GM23338 (cell line): ENCODE measurements around the gene C14orf132. TPM values are rescaled to one million over a fixed set of nuclear protein-coding genes. Genes with fewer than 3 reads are reported as not detected.

Source experiments
- ATAC-seq: fragments of 200-7000 bp; cut with Tn5 transposase; 3 replicates; pipeline ENCODE4 v1.9.1; 2020
- DNase-seq: peaks from one replicate; pipeline ENCODE4 v3.0.0-alpha.2; 2015; ENCODE audit warnings: low spot score
- H2AFZ ChIP-seq: fragments of 200-600 bp; sonication (generic); 2 replicates; pipeline ENCODE4 v1.8.0; 2016; ENCODE audit warnings: antibody characterized with exemption, mild to moderate bottlenecking, moderate library complexity
- H3F3A ChIP-seq: fragments of 200-600 bp; sonication (generic); replicated peaks from 2 replicates; pipeline ENCODE4 v1.8.0; 2017; ENCODE audit warnings: antibody characterized with exemption, mixed run types, low read depth
- H3K27ac ChIP-seq: fragments of 200-600 bp; sonication (generic); 2 replicates; pipeline ENCODE4 v1.6.1; 2016; ENCODE audit warnings: low read depth
- H3K27me3 ChIP-seq: fragments of 200-600 bp; sonication (generic); 2 replicates; pipeline ENCODE4 v1.8.0; 2016; ENCODE audit warnings: mild to moderate bottlenecking, mixed run types, moderate library complexity; ENCODE audit not compliant: insufficient read depth
- H3K36me3 ChIP-seq: fragments of 200-600 bp; sonication (generic); 2 replicates; pipeline ENCODE4 v1.8.0; 2016; ENCODE audit warnings: mild to moderate bottlenecking; ENCODE audit not compliant: insufficient read depth
- H3K4me1 ChIP-seq: fragments of 200-600 bp; sonication (generic); 2 replicates; pipeline ENCODE4 v1.8.0; 2016; ENCODE audit warnings: mild to moderate bottlenecking, moderate library complexity; ENCODE audit not compliant: insufficient read depth
- H3K4me2 ChIP-seq: fragments of 200-600 bp; sonication (generic); 2 replicates; pipeline ENCODE4 v1.7.1; 2017; ENCODE audit warnings: mixed run types
- H3K4me3 ChIP-seq: fragments of 200-600 bp; sonication (generic); 2 replicates; pipeline ENCODE4 v1.6.1; 2016; ENCODE audit warnings: mixed run types
- H3K79me2 ChIP-seq: fragments of 200-600 bp; sonication (generic); replicated peaks from 2 replicates; pipeline ENCODE4 v1.8.0; 2017; ENCODE audit warnings: mild to moderate bottlenecking; ENCODE audit not compliant: insufficient read depth
- H3K9me2 ChIP-seq: fragments of 200-600 bp; sonication (generic); 2 replicates; pipeline ENCODE4 v1.8.0; 2017; ENCODE audit not compliant: insufficient read depth
- H4K20me1 ChIP-seq: fragments of 200-600 bp; sonication (generic); replicated peaks from 2 replicates; pipeline ENCODE4 v1.8.0; 2017; ENCODE audit warnings: mild to moderate bottlenecking; ENCODE audit not compliant: insufficient read depth
- H3K27ac Mint-ChIP-seq: 2 replicates; pipeline ENCODE4 v1.8.0; 2020; ENCODE audit warnings: inconsistent platforms, mild to moderate bottlenecking, moderate library complexity, mixed read lengths
- H3K27me3 Mint-ChIP-seq: 3 replicates; pipeline ENCODE4 v1.8.0; 2022; ENCODE audit warnings: low read depth, mild to moderate bottlenecking, moderate library complexity, mixed read lengths, inconsistent platforms; ENCODE audit not compliant: insufficient read depth, poor library complexity
- H3K36me3 Mint-ChIP-seq: 3 replicates; pipeline ENCODE4 v1.8.0; 2021; ENCODE audit warnings: low read depth, mild to moderate bottlenecking, inconsistent platforms, moderate library complexity, mixed read lengths
- H3K4me1 Mint-ChIP-seq: 3 replicates; pipeline ENCODE4 v1.8.0; 2020; ENCODE audit warnings: mild to moderate bottlenecking, inconsistent platforms, mixed read lengths
- H3K4me3 Mint-ChIP-seq: 3 replicates; pipeline ENCODE4 v1.8.0; 2021; ENCODE audit warnings: moderate library complexity, mild to moderate bottlenecking, inconsistent platforms, mixed read lengths
- H3K9me3 Mint-ChIP-seq: 3 replicates; pipeline ENCODE4 v1.8.0; 2020; ENCODE audit warnings: moderate library complexity, mild to moderate bottlenecking, inconsistent platforms, mixed read lengths
- EZH2phosphoT487 ChIP-seq: fragments of 200-600 bp; sonication (generic); IDR thresholded peaks from one replicate; pipeline ENCODE4 v1.8.1; 2018; ENCODE audit warnings: antibody characterized with exemption; ENCODE audit not compliant: unreplicated experiment
- JUNB ChIP-seq: IDR thresholded peaks from one replicate; pipeline ENCODE4 v1.6.1; 2016; ENCODE audit warnings: antibody characterized with exemption; ENCODE audit not compliant: unreplicated experiment
- ZNF114 ChIP-seq: fragments of 250-450 bp; sonication (Bioruptor Pico); IDR thresholded peaks from 2 replicates; pipeline ENCODE4 v1.5.0; 2020; ENCODE audit warnings: mild to moderate bottlenecking, moderate library complexity
- polyA plus RNA-seq: library from polyadenylated mRNA; unstranded; fragments of >200 nt; fragmentation: Nextera tagmentation; extraction: Ambion mirVana; gene quantifications from 2 replicates; pipeline ENCODE4 v1.2.1, GENCODE V29; 2016
- total RNA-seq: library from RNA; depleted of rRNA; stranded (reverse); fragments of >200 nt; shearing (Covaris generic); gene quantifications from 2 replicates; pipeline ENCODE4 v1.2.3, GENCODE V29; 2014
- TF ChIP-seq, protein P1 (sequence below): fragments of 250-450 bp; sonication (Bioruptor Pico); IDR thresholded peaks from 2 replicates; pipeline ENCODE4 v1.5.0; 2020; ENCODE audit warnings: mild to moderate bottlenecking, moderate library complexity
- TF ChIP-seq, protein P2 (sequence below): IDR thresholded peaks from one replicate; pipeline ENCODE4 v1.6.1; 2018; ENCODE audit warnings: antibody characterized with exemption; ENCODE audit not compliant: unreplicated experiment
- TF ChIP-seq, protein P3 (sequence below): IDR thresholded peaks from 2 replicates; pipeline ENCODE4 v1.6.1; 2016; ENCODE audit warnings: antibody characterized with exemption

The C14orf132 gene
- total and polyA plus RNA-seq, 2 experiments from 2014 or later = 13.8 to 16.2 TPM

DNA sequence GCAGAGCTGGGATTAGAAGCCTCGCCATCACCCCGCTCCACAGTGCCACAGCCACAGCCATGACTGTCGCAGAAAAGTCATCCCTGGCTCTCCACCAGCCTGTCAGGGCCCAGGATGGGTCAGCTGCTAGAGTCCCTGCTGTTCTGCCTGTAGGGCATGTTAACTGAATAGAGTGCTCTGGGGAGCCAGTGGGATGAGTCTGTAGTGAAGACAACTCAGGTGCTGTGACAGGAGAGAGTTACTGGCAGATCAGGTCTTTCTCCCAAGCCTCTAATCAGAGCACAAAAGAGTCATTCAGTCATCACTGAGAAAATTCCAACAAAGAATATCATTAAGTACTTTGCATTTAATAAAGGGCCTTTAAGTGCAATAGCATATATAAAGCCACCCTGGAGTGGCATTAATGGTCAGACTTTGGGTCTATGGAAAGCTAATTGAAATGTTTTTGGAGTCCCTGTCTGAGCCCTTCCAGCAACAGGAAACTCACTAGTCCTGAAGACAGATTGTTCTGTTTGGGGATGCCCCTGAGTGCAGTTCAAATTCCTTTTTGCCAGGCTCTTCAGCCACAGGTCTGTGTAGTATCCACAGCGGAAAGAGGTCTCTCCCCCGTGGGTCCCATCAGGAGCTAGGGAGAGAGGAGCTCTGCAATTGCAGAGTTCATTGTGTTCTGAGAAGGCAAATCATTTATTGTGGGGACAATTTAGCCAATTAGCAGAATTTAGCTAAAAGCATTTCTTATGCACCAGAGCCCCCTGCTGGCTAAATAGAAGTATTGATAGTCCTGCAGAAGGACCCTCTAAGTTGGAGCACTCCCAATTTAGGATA is 45.2 kb upstream of the C14orf132 start (continued):
- TF ChIP-seq, protein P1, sequence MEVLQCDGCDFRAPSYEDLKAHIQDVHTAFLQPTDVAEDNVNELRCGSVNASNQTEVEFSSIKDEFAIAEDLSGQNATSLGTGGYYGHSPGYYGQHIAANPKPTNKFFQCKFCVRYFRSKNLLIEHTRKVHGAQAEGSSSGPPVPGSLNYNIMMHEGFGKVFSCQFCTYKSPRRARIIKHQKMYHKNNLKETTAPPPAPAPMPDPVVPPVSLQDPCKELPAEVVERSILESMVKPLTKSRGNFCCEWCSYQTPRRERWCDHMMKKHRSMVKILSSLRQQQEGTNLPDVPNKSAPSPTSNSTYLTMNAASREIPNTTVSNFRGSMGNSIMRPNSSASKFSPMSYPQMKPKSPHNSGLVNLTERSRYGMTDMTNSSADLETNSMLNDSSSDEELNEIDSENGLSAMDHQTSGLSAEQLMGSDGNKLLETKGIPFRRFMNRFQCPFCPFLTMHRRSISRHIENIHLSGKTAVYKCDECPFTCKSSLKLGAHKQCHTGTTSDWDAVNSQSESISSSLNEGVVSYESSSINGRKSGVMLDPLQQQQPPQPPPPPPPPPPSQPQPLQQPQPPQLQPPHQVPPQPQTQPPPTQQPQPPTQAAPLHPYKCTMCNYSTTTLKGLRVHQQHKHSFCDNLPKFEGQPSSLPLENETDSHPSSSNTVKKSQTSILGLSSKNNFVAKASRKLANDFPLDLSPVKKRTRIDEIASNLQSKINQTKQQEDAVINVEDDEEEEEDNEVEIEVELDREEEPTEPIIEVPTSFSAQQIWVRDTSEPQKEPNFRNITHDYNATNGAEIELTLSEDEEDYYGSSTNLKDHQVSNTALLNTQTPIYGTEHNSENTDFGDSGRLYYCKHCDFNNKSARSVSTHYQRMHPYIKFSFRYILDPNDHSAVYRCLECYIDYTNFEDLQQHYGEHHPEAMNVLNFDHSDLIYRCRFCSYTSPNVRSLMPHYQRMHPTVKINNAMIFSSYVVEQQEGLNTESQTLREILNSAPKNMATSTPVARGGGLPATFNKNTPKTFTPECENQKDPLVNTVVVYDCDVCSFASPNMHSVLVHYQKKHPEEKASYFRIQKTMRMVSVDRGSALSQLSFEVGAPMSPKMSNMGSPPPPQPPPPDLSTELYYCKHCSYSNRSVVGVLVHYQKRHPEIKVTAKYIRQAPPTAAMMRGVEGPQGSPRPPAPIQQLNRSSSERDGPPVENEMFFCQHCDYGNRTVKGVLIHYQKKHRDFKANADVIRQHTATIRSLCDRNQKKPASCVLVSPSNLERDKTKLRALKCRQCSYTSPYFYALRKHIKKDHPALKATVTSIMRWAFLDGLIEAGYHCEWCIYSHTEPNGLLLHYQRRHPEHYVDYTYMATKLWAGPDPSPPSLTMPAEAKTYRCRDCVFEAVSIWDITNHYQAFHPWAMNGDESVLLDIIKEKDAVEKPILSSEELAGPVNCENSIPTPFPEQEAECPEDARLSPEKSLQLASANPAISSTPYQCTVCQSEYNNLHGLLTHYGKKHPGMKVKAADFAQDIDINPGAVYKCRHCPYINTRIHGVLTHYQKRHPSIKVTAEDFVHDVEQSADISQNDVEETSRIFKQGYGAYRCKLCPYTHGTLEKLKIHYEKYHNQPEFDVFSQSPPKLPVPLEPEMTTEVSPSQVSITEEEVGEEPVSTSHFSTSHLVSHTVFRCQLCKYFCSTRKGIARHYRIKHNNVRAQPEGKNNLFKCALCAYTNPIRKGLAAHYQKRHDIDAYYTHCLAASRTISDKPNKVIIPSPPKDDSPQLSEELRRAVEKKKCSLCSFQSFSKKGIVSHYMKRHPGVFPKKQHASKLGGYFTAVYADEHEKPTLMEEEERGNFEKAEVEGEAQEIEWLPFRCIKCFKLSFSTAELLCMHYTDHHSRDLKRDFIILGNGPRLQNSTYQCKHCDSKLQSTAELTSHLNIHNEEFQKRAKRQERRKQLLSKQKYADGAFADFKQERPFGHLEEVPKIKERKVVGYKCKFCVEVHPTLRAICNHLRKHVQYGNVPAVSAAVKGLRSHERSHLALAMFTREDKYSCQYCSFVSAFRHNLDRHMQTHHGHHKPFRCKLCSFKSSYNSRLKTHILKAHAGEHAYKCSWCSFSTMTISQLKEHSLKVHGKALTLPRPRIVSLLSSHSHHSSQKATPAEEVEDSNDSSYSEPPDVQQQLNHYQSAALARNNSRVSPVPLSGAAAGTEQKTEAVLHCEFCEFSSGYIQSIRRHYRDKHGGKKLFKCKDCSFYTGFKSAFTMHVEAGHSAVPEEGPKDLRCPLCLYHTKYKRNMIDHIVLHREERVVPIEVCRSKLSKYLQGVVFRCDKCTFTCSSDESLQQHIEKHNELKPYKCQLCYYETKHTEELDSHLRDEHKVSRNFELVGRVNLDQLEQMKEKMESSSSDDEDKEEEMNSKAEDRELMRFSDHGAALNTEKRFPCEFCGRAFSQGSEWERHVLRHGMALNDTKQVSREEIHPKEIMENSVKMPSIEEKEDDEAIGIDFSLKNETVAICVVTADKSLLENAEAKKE (CRISPR knock-in tag) = peak; percentile 44; the same call in 1 of the 2 replicates

- Histone ChIP-seq H3K36me3 (peaks cover 8% of the 10 kb centered on the region), H4K20me1 (no peaks in the 10 kb centered on the region), H3K9me2 (peaks cover 4% of the 10 kb centered on the region; the same call in 1 of the 2 replicates), H3K4me2 (no peak overlapping the region), H3K4me1 (peaks cover 26% of the 10 kb centered on the region), H3K4me3 (no peak overlapping the region), H2AFZ (no peak overlapping the region), H3K79me2 (no peaks in the 10 kb centered on the region), H3K27me3 (no peaks in the 10 kb centered on the region), H3F3A (peaks cover 10% of the 10 kb centered on the region), H3K27ac (no peak overlapping the region)
- TF ChIP-seq EZH2phosphoT487 = no peak
- peaks cover 32% of the 10 kb centered on the region for H3K36me3 Mint-ChIP-seq
- peaks cover 11% of the 10 kb centered on the region for H3K27me3 Mint-ChIP-seq
- H3K9me3 Mint-ChIP-seq = peaks cover 32% of the 10 kb centered on the region
- peaks cover 19% of the 10 kb centered on the region for H3K4me1 Mint-ChIP-seq
- H3K27ac Mint-ChIP-seq = no peak overlapping the region
- no peak overlapping the region for H3K4me3 Mint-ChIP-seq
- no peak for DNase-seq
- ATAC-seq = no peak
These were observed 44.6 kb upstream of the C14orf132 start for GRCh38 chr14:95994593-95994928.

DNA sequence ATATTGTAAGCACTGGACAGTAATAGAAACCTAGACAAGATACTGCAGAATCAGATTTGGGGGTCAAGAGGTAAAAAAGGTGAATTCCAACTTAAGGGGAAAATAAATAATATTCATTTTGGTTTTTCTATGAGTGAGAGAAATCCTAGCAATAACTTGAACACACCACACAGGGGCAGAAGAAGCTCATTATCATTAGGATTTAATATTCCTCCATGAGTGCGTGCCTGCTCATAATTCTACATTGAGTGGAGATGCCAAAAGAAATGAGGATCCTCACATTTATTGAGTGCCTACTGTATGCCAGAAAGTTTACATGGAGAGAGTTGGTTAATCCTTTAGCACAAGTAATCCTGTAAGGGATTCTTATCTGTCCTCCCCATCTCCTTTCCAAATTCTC is 40.5 kb upstream of the C14orf132 start:
- Histone ChIP-seq H2AFZ (no peak overlapping the region), H3K27me3 (no peaks in the 10 kb centered on the region), H3K36me3 (no peaks in the 10 kb centered on the region), H3K4me2 (no peak overlapping the region), H3K4me3 (no peak overlapping the region), H3K9me2 (no peaks in the 10 kb centered on the region), H3K27ac (no peak overlapping the region), H3K4me1 (peaks cover 12% of the 10 kb centered on the region), H3F3A (0 out of 2 replicates have a peak, but pooled peaks cover 2% of the 10 kb centered on the region), H4K20me1 (no peaks in the 10 kb centered on the region), H3K79me2 (no peaks in the 10 kb centered on the region)
- Mint-ChIP-seq H3K9me3 (no peaks in the 10 kb centered on the region; the same call in 2 of the 3 replicates), H3K4me1 (peaks cover 12% of the 10 kb centered on the region; the same call in 2 of the 3 replicates), H3K27me3 (peaks cover 7% of the 10 kb centered on the region), H3K4me3 (no peak overlapping the region), H3K27ac (no peak overlapping the region), H3K36me3 (no peaks in the 10 kb centered on the region)
- DNase-seq = no peak
- ATAC-seq = no peak
- TF ChIP-seq, protein P2, sequence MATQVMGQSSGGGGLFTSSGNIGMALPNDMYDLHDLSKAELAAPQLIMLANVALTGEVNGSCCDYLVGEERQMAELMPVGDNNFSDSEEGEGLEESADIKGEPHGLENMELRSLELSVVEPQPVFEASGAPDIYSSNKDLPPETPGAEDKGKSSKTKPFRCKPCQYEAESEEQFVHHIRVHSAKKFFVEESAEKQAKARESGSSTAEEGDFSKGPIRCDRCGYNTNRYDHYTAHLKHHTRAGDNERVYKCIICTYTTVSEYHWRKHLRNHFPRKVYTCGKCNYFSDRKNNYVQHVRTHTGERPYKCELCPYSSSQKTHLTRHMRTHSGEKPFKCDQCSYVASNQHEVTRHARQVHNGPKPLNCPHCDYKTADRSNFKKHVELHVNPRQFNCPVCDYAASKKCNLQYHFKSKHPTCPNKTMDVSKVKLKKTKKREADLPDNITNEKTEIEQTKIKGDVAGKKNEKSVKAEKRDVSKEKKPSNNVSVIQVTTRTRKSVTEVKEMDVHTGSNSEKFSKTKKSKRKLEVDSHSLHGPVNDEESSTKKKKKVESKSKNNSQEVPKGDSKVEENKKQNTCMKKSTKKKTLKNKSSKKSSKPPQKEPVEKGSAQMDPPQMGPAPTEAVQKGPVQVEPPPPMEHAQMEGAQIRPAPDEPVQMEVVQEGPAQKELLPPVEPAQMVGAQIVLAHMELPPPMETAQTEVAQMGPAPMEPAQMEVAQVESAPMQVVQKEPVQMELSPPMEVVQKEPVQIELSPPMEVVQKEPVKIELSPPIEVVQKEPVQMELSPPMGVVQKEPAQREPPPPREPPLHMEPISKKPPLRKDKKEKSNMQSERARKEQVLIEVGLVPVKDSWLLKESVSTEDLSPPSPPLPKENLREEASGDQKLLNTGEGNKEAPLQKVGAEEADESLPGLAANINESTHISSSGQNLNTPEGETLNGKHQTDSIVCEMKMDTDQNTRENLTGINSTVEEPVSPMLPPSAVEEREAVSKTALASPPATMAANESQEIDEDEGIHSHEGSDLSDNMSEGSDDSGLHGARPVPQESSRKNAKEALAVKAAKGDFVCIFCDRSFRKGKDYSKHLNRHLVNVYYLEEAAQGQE = no peak
- no peak for TF ChIP-seq ZNF114 (CRISPR knock-in tag)
- no peak for TF ChIP-seq JUNB
- TF ChIP-seq, protein P3, sequence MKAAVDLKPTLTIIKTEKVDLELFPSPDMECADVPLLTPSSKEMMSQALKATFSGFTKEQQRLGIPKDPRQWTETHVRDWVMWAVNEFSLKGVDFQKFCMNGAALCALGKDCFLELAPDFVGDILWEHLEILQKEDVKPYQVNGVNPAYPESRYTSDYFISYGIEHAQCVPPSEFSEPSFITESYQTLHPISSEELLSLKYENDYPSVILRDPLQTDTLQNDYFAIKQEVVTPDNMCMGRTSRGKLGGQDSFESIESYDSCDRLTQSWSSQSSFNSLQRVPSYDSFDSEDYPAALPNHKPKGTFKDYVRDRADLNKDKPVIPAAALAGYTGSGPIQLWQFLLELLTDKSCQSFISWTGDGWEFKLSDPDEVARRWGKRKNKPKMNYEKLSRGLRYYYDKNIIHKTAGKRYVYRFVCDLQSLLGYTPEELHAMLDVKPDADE = no peak
